Activated CD4-positive, CD25-positive, alpha-beta regulatory T cell treated with anti-CD3 and anti-CD28 coated beads, Interleukin-2, amount 50 U/mL, for 16 hours (primary cell): ENCODE results near the gene FABP3.
"Not testable (repeated sequence)": the region's sequence is repeated elsewhere in the genome, so short reads cannot be mapped to it uniquely, and the experiment has no call there.

Source experiments
- DNase-seq: peaks from one replicate; pipeline ENCODE4 v3.0.0-alpha.2; 2020; ENCODE audit warnings: low read depth, low spot score

FABP3 gene

DNA sequence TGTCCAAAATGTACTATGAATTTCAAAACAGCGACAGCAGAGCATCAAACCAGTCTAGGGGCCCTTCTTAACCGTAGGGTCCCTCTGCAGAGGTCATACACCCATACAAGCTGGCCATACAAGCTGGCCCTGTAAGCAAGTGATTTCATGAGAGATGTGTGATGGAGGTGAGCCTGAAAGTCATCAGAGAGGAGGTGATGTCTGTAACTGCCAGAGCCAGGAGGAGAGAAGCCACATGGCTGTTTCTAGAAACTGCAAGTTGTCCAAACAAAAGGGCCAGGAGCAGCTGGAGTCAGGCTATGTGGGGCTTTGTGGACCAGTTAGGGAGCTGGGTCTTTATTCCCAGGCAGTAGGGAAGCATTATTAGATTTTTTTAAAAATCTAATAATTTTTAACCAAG, 25.4 kb upstream of the FABP3 start:
- no peak for DNase-seq

DNA sequence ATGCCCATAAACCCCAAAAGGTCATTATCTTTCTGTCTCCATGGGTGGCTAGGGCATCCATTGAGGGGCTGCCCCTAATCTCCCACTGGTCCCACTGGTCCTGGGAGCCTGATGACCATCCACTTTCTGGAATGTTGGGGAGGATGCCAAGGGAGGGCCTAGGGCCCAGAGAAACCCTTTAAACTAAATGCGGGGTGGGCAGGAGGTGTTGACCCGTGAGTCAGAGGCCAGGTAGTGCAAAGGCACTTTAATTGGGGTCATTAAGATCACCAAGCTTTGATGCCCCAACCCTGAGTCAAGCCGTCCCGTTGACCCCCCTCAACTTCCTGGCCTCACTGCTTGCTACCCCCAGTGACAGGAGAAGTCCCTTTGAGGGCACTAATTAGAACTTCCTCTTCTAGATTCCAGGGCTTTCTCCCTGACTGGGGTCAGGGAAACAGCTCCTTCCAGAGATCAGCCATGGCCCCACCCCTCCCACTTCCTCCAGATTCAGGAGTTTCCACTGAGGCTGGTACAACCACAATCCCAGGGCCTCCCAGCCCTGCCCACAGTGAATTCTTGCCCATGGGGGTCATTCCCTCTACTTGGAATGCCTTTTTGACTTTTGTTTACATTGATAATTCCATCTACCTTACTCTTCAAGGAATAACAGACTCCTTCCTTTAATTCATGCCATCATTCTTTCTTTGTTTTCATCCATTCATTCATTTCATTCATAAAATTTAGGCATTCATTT, 24.7 kb upstream of the FABP3 start:
- DNase-seq, result no peak

DNA sequence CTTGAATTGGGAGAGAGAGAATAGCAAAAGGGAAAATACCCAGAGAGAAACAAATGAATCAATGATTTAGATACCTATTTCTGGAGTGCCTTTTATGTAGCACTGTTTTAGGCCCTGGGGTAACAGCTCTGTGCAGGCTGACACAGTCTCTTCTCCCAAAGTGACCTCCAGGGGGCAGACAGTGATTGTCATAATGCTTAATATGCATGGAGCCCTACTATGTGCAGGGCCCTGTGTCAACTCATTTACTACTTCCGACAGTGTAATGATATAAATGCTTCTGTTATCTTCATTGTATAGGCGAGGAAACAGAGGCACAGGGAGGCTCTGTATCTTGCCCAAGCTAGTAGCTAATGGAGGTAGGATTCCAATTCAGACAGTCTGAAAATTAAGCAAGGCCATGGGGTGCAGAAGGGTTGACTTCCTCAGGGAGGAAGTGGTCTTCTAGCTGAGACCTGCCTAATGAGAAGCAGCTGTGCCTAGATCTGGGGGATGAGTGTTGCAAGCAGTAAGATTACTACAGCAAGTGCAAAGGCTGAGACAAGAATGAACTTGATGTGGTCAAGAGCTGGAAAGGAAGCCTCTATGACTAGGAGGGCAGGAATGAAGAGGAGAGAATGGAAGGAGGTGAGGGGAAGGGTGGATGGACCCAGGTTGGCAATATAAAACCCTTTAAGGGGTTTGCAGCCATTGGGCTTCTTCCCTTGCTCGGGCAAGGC, 23.9 kb upstream of the FABP3 start:
- DNase-seq, result no peak

DNA sequence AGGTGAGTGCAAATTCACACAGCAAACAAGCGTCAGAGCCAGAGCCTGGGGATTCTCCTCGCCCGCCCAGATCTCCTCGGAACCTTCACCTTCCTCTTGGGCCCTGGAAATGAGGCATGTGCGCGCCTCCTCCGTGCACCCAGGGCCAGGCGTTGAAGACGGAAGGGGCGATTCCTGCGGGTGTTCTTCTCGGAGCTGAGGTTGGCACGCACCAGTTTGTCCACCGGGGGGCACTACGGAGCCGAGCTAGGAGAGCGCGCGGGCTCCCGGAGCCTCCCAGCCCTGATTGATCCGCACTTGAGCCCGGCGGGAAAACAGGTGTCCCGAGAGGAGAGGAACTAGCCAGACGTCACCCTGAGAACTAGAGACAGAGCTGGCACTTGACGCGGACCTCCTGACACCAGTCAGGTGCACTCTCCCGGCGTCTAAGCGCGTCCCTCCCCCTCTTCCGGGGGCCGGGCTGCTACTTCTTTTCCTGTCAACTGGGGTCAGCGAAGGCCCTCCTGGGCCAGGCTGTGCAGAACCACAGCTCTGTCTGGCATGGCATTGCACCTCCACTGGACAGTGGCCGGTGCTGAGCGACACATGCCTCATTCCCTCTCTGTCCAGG, 21.8 kb upstream of the FABP3 start:
- peak; percentile 56 for DNase-seq

DNA sequence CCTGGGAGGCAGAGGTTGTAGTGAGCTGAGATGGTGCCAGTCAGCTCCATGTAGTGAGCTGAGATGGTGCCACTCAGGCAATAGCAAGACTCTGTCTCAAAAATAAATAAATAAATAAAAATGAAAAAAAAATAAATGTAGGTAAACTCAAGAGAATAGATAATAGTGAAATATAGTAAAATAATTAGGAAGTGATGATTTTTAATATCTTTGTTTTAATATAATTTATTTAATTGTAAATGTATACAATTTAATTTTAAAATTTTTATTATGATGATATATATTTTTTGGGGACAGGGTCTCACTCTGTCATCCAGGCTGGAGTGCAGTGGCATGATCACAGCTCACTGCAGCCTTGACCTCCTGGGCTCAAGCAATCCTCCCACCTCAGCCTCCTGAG, 20.6 kb upstream of the FABP3 start:
- no peak for DNase-seq

DNA sequence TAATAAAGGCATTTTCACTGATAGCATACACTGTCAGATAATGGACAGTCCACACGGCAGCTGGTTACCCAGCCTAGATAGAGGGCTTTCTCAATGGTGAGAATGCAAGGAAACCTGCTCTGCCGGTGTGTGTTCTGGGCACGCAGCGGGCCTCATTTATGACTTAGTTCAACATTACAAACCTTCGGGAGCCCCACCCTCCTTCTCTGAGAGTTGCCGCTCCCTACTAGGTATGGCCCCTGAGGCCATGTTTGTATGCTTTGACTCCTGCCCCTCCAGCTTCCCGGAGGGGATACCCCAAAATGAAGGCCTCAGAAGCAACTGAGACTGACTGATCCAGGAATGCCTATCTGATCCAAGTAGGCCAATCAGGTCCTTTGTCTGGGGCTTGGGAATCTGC, 17.2 kb upstream of the FABP3 start:
- DNase-seq, result no peak

DNA sequence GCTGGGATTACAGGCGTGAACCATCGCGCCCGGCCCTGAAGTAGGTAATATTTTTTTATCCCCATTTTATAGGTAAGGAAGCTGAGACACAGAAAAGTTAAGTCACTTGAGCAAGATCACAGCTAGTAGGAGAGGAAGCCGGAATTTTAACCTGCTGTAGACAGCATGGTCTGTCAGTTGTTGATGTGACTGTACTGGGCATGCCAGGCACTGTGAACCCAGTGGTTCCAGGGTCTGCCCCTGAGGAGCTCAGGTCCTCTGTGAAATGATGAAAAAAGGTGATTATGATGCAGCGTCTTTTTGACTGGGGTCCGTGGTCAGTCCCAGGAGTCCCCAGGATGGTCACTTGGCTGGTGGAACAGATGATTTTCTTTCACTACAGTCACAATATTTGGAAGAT, 16.7 kb upstream of the FABP3 start:
- DNase-seq, result no peak

DNA sequence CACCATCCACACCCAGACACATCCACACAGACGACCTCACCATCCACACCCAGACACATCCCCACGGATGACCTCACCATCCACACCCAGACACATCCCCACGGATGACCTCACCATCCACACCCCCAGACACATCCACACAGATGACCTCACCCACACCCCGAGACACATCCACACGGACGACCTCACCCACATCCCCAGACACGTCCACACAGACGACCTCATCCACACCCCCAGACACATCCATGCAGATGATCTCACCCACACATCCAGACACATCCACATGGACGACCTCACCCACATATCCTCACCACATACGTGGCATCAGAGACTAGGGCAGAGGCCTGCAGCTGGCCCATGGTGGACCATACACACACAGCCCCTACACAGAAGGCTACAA, 14.7 kb upstream of the FABP3 start:
- DNase-seq, result no peak

DNA sequence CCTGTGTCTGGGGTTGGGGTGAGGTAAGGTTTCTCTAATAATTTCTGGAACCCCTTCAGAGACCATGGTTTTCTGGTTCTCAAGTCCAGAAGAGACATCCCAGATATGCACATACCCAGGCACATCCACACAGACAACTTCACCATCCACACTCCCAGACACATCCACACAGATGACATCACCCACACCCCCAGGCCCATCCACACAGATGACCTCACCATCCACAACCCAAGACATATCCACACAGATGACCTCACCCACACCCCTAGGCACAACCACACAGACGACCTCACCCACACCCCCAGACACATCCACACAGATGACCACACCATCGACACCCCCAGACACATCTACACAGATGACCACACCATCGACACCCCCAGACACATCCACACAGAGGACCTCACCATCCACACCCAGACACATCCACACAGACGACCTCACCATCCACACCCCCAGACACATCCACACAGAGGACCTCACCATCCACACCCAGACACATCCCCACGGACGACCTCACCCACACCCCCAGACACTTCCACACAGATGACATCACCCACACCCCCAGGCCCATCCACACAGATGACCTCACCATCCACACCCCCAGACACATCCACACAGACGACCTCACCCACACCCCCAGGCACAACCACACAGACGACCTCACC, 13.8 kb upstream of the FABP3 start:
- not testable (repeated sequence) for DNase-seq

DNA sequence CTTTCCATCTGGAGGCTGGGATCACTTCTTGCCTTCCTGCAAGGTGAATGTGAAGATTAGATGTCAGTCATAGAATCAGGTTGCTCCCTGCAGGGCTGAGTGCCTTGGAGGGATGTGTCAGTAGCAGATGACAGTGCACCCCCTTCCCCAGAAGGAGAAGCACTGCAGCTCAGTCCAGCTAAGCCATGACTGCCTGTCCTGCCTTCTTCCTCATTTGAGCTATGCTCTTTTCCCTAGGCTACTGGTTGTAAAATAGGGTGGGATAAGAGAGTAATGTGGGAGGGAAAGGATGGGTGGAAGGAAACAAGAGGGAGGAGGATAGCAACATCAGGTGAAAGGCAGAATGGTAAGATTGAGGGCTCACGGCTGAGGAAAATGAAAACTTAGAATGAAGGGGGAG, 11.1 kb upstream of the FABP3 start:
- DNase-seq, result no peak

DNA sequence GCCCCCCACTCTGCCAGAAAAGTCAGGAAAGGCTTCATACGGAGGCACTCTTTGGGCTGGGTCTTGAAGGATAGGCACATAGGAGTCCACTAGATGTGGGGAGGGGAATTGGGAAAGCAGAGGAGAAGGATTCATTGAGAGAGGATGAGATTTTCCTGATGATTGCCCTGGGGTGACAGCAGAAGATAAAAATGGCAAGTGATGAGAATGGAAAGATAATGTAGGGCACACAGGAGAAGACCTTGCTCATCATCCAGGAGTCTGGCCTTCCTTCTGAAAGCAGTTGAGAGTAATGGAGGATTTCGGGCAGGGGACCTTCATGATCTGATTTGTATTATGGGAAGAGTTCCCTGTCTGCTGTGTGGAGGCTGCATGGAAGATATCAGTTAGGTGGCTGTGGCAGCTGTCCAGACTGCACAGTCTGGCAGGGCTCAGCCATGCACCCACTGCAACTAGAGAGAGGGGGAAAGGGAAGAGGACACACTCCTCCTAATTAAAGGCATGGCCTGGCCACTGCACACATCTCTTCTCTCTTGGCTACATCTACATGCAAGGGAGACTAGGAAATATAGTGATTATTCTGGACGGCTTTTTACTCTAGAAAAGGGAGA, 9.6 kb upstream of the FABP3 start:
- no peak for DNase-seq

DNA sequence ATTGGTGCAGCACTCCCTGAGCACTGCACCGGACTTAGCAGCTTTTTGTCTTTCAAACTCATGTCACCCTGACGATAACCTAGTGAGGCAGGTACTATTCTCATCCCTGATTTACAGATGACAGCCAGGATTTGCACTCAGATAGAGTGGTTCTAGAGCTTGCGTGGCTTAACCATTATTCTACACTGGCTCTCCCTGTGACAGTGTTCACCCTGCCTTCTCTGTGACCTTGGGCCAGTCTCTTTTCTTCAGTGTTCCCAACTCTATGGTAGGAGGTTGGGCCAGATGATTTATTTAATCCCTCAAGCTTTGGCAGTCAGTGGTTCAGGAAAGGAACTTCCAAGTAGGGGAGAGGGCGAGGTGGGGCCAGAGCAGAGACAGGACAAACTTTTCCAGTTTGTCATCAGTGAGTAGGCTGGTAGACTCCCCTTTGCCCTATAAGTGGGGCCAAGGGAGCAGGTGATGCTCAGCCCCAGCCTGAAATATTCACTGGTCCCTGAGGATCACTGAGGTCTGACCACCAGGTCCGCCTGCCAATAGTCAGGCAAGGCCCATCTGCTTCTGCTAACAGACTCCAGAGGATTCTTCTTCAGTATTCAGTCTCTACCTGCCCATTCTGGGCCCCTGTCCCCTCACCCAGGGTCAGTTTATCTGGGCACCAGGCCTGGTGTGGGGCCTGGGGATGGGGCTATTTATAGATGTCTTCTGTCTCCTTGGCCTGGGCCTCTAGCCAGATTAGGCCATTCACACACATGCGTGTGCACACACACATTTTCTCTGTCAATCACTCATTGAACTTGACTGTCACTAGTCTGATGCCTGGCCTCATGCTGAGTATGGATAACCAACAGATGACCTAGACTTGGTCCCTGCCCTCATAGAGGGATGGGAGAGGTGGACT, 8.8 kb upstream of the FABP3 start:
- no peak for DNase-seq

DNA sequence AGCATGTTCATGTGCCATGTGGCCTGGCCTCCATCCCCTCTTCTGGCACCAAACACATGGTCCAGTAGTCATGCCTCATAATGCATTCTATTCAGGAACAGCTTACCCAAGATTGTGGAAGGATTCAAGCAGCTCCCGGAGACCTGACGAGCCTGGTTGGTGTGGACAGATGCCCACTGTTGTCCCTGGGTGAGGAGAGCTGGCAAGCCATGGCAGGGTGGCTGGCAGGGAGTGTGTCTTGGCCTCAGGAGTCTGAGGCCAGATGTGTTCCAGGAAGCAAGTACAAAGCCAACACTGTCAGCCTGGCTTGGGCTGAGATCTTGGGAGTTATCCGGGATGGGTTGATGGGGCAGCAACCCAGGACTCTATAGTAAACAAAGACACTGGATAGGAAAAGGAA, 7.3 kb upstream of the FABP3 start:
- DNase-seq, result no peak

DNA sequence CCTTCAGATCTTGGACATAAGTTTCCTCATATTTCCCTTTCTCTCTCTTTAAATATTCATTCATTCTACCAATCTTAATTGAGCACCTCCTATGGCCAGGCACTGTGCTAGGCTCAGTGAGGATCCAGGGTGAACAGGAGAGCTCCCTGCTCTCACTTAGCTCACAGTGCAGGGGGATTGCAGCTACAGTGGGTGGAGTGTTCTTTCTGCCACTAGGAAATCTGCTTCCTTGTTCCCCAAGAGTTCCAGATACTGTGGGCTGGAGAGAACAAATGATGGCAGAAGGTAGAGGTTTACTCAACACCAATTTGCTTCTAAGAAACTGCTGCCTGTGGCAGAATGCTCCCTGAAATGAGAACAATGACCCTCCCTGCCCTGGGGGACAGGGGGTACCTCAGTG, 5.1 kb upstream of the FABP3 start:
- DNase-seq, result no peak

DNA sequence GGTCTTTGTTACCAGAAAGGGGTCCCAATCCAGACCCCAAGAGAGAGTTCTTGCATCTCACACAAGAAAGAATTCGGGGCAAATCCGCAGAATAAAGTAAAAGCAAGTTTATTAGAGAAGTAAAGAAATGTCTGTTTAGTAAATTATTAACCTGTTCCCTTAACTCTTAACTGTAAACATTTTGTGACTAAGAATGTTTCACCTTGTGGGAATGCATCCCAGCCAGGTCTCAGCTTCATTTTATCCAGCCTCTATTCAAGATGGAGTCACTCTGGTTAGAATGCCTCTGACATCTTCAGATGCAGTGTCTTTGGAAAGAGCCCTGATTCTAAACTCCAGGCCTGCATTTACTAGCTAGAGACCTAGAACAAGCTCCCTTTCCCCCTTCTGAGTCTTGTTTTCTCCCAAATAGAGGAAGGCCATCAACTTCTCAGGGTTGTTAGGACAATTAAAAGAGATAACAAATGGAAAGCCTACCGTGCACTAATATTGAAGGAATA, 4.5 kb upstream of the FABP3 start:
- DNase-seq, result no peak

DNA sequence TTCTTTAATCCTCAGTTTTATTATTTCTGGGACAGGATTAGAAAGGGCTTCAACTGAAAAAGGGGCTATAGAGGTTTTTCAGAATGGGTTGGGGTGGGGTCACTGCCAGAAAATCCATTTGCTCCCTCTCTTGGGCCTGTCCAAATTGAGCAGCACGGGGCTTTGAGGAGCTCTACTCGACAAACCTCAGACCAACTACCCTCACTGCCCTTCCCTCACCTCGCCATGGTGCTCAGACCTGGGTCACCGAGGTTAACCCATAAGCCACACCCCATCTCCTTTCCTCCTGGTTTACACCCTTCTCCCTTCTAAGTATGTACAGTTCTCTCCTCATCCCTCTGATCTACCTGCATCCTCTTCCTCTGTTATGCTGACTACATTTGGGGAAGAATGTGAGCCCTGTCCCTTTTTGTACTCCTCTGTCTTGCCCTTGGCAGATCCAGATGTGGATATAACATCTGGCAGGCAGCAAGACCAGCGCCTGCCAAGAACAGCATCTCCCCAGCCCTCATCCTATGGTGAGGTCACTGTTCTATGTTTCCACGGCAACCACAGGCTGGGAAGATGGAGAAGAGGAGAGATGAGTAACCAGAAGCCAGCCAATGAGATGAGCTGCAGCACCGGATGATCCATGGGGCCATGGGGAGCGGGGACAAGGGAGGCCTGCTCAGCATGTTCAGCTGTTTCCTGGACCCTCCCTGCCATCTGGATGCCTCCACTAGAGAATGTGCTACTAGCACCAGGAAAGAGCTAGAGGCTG, 3.7 kb upstream of the FABP3 start:
- DNase-seq, result no peak

DNA sequence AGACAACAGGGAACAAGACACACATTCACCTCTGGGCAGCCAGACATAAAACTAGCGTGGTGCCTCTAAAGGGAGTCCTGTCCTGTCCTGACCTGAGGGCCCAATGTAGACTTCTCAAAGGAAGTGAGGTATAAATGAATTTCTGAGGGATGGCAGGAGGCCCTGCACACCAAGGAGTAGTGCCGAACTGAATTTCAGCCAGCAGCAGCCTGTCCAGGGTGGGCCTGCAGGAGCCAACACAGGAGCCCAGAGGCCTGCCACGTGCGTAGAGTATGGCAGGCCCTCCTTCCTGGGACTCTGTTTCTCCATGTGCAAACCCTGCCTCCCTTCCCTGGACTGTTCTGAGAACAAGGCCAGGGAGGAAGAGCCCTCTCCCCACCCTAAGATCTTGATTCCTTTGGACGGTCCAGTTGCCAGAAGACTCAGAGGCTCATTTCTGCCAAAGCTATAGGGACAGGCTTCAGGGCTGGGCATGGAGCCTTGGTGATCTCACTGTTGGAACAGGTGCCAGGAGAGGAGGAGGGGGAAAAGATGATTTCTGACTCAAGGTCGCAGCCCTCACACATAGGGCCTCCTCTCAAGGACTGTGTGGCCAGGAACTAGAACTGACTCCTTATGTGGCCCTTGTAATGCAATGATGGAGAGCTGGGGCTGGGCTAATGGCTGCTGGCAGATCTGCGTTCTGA, 1.8 kb upstream of the FABP3 start:
- no peak for DNase-seq

DNA sequence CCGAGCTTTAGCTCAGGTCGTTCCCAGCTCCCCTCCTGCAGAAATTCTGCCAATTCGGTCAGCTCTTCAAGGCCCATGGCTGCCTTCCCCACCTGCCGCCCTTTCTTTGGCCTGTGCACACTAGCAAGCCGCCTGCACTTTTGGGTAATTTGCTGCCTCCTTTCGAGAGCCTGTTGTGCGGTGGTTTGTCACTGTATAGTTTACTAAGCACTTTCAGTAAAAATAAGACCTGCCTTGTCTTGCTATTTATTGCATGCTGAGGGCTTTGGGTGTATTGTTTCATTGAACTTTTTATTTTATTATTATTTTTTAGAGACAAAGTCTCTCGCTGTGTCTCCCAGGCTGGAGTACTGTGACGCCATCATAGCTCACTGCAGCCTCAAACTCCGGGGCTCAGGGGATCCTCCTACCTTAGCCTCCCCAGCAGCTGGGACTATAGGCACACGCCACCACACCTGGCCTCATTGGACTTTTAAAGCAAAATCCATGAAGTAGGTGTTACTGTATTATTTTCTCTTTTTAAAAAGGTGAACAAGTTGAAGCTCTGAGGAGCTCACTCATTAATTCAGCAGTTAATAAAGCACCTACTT, 1.1 kb upstream of the FABP3 start:
- no peak for DNase-seq

DNA sequence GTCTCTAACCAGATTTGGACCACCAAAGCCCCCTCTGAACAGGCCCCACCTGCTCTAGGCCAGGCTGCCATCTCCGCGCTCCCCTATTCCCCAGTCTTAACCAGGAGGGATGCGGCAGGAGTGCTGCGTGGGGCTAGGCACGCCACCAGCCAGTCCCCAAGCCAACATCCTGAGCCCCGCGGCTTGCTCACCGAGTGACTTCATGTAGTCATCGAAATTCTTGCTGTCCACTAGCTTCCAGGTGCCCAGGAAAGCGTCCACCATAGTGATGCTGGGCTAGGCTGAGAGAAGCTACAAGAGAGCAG, 173 bp downstream of the FABP3 start:
- no peak for DNase-seq
